GM20000 (cell line): ENCODE data around the gene IL9.

Experiments used
- DNase-seq: peaks from one replicate; pipeline ENCODE4 v3.0.0; 2012; ENCODE audit warnings: low spot score
- CTCF ChIP-seq: IDR thresholded peaks from 2 replicates; pipeline ENCODE4 v1.5.1; 2012; ENCODE audit warnings: mild to moderate bottlenecking, control low read depth; ENCODE audit errors: extremely low read depth, missing control alignments

The IL9 gene

GRCh38 chr5:135930949-135931295 lies 35.3 kb upstream of the IL9 start:
- no peak for TF ChIP-seq CTCF
- no peak for DNase-seq

- TF ChIP-seq CTCF = no peak
- DNase-seq = peak; percentile 18
Measured at GRCh38 chr5:135930029-135930948, 34.6 kb upstream of the IL9 start.

GRCh38 chr5:135921388-135921787 lies 25.7 kb upstream of the IL9 start:
- DNase-seq = no peak
- no peak for TF ChIP-seq CTCF

- no peak for DNase-seq
- TF ChIP-seq CTCF = no peak
Measured at GRCh38 chr5:135920199-135920598, 24.6 kb upstream of the IL9 start.

GRCh38 chr5:135916638-135917263 lies 21.1 kb upstream of the IL9 start:
- no peak for TF ChIP-seq CTCF
- DNase-seq = no peak

- no peak for DNase-seq
- TF ChIP-seq CTCF = no peak
Measured at GRCh38 chr5:135915466-135916001, 19.9 kb upstream of the IL9 start.
